Mesendoderm (in vitro differentiated cells): ENCODE results near the gene HSPA1B. TPM values are rescaled to one million over a fixed set of nuclear protein-coding genes. Genes with fewer than 3 reads are reported as not detected.

ENCODE experiments used
- DNase-seq: peaks from one replicate; pipeline ENCODE4 v3.0.0; 2013
- H2AK5ac ChIP-seq: 2 replicates; pipeline ENCODE4 v1.6.1; 2013; ENCODE audit warnings: low read length, inconsistent platforms
- H2BK120ac ChIP-seq: 2 replicates; pipeline ENCODE4 v1.6.1; 2013; ENCODE audit warnings: low read depth, mild to moderate bottlenecking, low read length, moderate library complexity, mixed read lengths
- H2BK15ac ChIP-seq: replicated peaks from 2 replicates; pipeline ENCODE4 v1.6.1; 2013; ENCODE audit warnings: low read depth, mild to moderate bottlenecking, moderate library complexity
- H2BK5ac ChIP-seq: 2 replicates; pipeline ENCODE4 v1.6.1; 2013; ENCODE audit warnings: low read length, inconsistent platforms
- H3K18ac ChIP-seq: 2 replicates; pipeline ENCODE4 v1.6.1; 2013; ENCODE audit warnings: mild to moderate bottlenecking, low read length, mixed read lengths
- H3K23ac ChIP-seq: one replicate; pipeline ENCODE4 v1.6.1; 2013; ENCODE audit warnings: low read length
- H3K27ac ChIP-seq: 2 replicates; pipeline ENCODE4 v1.5.1; 2013; ENCODE audit warnings: low read depth, mild to moderate bottlenecking, inconsistent platforms, low read length, moderate library complexity
- H3K27me3 ChIP-seq: 2 replicates; pipeline ENCODE4 v1.6.1; 2013; ENCODE audit warnings: low read length, control low read depth, mild to moderate bottlenecking, inconsistent platforms; ENCODE audit not compliant: insufficient read depth, poor library complexity
- H3K36me3 ChIP-seq: 2 replicates; pipeline ENCODE4 v1.6.1; 2013; ENCODE audit warnings: low read length, inconsistent platforms; ENCODE audit not compliant: control insufficient read depth, insufficient read depth
- H3K4ac ChIP-seq: one replicate; pipeline ENCODE4 v1.6.1; 2013; ENCODE audit warnings: low read depth, mild to moderate bottlenecking, low read length, moderate library complexity
- H3K4me1 ChIP-seq: 2 replicates; pipeline ENCODE4 v1.6.1; 2013; ENCODE audit warnings: low read depth, low read length, inconsistent platforms; ENCODE audit not compliant: control insufficient read depth
- H3K4me2 ChIP-seq: 2 replicates; pipeline ENCODE4 v1.6.1; 2013; ENCODE audit warnings: low read length
- H3K4me3 ChIP-seq: 2 replicates; pipeline ENCODE4 v1.5.1; 2013; ENCODE audit warnings: mild to moderate bottlenecking, low read length
- H3K56ac ChIP-seq: one replicate; pipeline ENCODE4 v1.6.1; 2013; ENCODE audit warnings: low read length
- H3K79me1 ChIP-seq: 2 replicates; pipeline ENCODE4 v1.6.1; 2013; ENCODE audit warnings: low read length, inconsistent platforms
- H3K79me2 ChIP-seq: 2 replicates; pipeline ENCODE4 v1.6.1; 2013; ENCODE audit warnings: mild to moderate bottlenecking, low read length; ENCODE audit not compliant: control insufficient read depth, insufficient read depth
- H3K9ac ChIP-seq: 2 replicates; pipeline ENCODE4 v1.6.1; 2013; ENCODE audit warnings: low read length, inconsistent platforms
- H4K5ac ChIP-seq: one replicate; pipeline ENCODE4 v1.6.1; 2013; ENCODE audit warnings: low read length
- H4K8ac ChIP-seq: one replicate; pipeline ENCODE4 v1.6.1; 2013; ENCODE audit warnings: low read depth, mild to moderate bottlenecking, control low read depth, low read length, moderate library complexity
- WGBS: extraction: QIAGEN DNeasy Blood & Tissue Kit; methylation state at CpG from one replicate; pipeline ENCODE4 v1.1.7; 2013; ENCODE audit warnings: low lambda C conversion rate, missing lambda C conversion rate; ENCODE audit not compliant: insufficient coverage; ENCODE audit errors: extremely low coverage; 5-methylcytosine and 5-hydroxymethylcytosine counted together
- small RNA-seq: library from polyadenylated mRNA; stranded (forward); fragments of <200 nt; extraction: miRNeasy Mini kit (QIAGEN cat#:217004); gene quantifications from one replicate; pipeline ENCODE3, GENCODE V24; 2013; ENCODE audit not compliant: insufficient read depth

The HSPA1B gene

GRCh38 chr6:31878222-31878621 lies 50.7 kb downstream of the HSPA1B start:
- Histone ChIP-seq H2BK15ac (no peak overlapping the region), H4K8ac (no peak overlapping the region), H3K4me1 (no peaks in the 10 kb centered on the region), H3K23ac (no peak overlapping the region), H4K5ac (no peak overlapping the region), H3K79me1 (no peaks in the 10 kb centered on the region), H2BK120ac (no peak overlapping the region), H3K27me3 (no peaks in the 10 kb centered on the region), H3K56ac (no peak overlapping the region), H3K79me2 (no peaks in the 10 kb centered on the region), H3K4me3 (no peak overlapping the region), H3K4me2 (no peak overlapping the region), H3K9ac (no peak overlapping the region), H3K36me3 (peaks cover 14% of the 10 kb centered on the region), H3K27ac (no peak overlapping the region), H3K4ac (no peak overlapping the region), H2BK5ac (no peak overlapping the region), H3K18ac (no peak overlapping the region), H2AK5ac (no peak overlapping the region)
- no CpG with 5 or more reads among the region's 3 CpGs for WGBS
- DNase-seq, result no peak

GRCh38 chr6:31878726-31879125 lies 51.2 kb downstream of the HSPA1B start, which contains the start of gene SLC44A4:
Gene SLC44A4, minus strand, starts transcription at chr6:31878997. Its CDS starts 17 bp downstream, at chr6:31878980.
- no peak within 1 kb of the TSS for H3K4me3 ChIP-seq
- DNase-seq, result no peak
- no peak within 1 kb of the TSS for H2BK120ac ChIP-seq
- H3K56ac ChIP-seq, result peak within 1 kb of the TSS; percentile 25
- H4K5ac ChIP-seq, result no peak within 1 kb of the TSS
- H3K79me2 ChIP-seq, result no peaks in the 10 kb centered on the region
- no peak within 1 kb of the TSS for H3K4me2 ChIP-seq
- H3K36me3 ChIP-seq, result peaks cover 17% of the 10 kb centered on the region
- no peak within 1 kb of the TSS for H2BK15ac ChIP-seq
- H4K8ac ChIP-seq, result no peak within 1 kb of the TSS
- H2BK5ac ChIP-seq, result no peak within 1 kb of the TSS
- no peaks in the 10 kb centered on the region for H3K4me1 ChIP-seq
- H3K27me3 ChIP-seq, result no peaks in the 10 kb centered on the region
- no peak within 1 kb of the TSS for H3K4ac ChIP-seq
- WGBS, result no CpG with 5 or more reads among the region's 18 CpGs
- no peak within 1 kb of the TSS for H3K23ac ChIP-seq
- no peak within 1 kb of the TSS for H3K9ac ChIP-seq
- H3K27ac ChIP-seq, result no peak within 1 kb of the TSS
- no peaks in the 10 kb centered on the region for H3K79me1 ChIP-seq
- H2AK5ac ChIP-seq, result no peak within 1 kb of the TSS
- H3K18ac ChIP-seq, result no peak within 1 kb of the TSS

GRCh38 chr6:31879143-31879542 lies 51.6 kb downstream of the HSPA1B start:
- Histone ChIP-seq H3K79me1 (no peaks in the 10 kb centered on the region), H3K23ac (no peak overlapping the region)
- no CpG with 5 or more reads among the region's 13 CpGs for WGBS

More at GRCh38 chr6:31879143-31879542, 51.6 kb downstream of the HSPA1B start:
- H2BK5ac ChIP-seq, result no peak overlapping the region
- H3K4ac ChIP-seq, result no peak overlapping the region
- H3K4me3 ChIP-seq, result no peak overlapping the region
- H3K56ac ChIP-seq, result no peak overlapping the region
- no peak for DNase-seq
- no peak overlapping the region for H2AK5ac ChIP-seq
- no peak overlapping the region for H2BK120ac ChIP-seq
- no peak overlapping the region for H3K27ac ChIP-seq
- peaks cover 18% of the 10 kb centered on the region for H3K36me3 ChIP-seq
- no peak overlapping the region for H4K8ac ChIP-seq
- H2BK15ac ChIP-seq, result no peak overlapping the region
- no peak overlapping the region for H3K4me2 ChIP-seq
- H3K18ac ChIP-seq, result no peak overlapping the region
- H3K9ac ChIP-seq, result no peak overlapping the region
- H3K27me3 ChIP-seq, result no peaks in the 10 kb centered on the region
- no peak overlapping the region for H4K5ac ChIP-seq
- H3K4me1 ChIP-seq, result no peaks in the 10 kb centered on the region
- no peaks in the 10 kb centered on the region for H3K79me2 ChIP-seq

Small RNA genes within 50 kb of the gene (small RNA-seq; reads per million reads assigned to genes)
- gene RF00019 (not detected), gene SNORD48 (13,366 reads per million, percentile 100 among the genes with 10 or more reads in this experiment), gene SNORD52 (not detected)
